ENCODE results near the gene FKBP9. TPM values are rescaled to one million over a fixed set of nuclear protein-coding genes. Genes with fewer than 3 reads are reported as not detected.
"Not testable (repeated sequence)": the region's sequence is repeated elsewhere in the genome, so short reads cannot be mapped to it uniquely, and the experiment has no call there.

FKBP9 gene
- total and polyA plus RNA-seq, 2 of the 4 experiments (the other 2 are of a cell fraction) = 126 to 191 TPM

GRCh38 chr7:32979246-32979645 lies 22.0 kb downstream of the FKBP9 start:
- H3K27ac ChIP-seq (ENCODE audit: insufficient read depth, low read length); POLR2A ChIA-PET (ENCODE audit: unreplicated experiment); ATAC-seq (ENCODE audit: low read depth): not testable (repeated sequence)

More at GRCh38 chr7:32979246-32979645, 22.0 kb downstream of the FKBP9 start:
- intact Hi-C loops (cut with micrococcal nuclease); H3K14ac ChIP-seq (replicated peaks; ENCODE audit: low read depth, low read length); H3K9ac ChIP-seq (ENCODE audit: low read depth, low read length); BruUV-seq (replicated peaks); H3K4me3 ChIP-seq (ENCODE audit: insufficient read depth, low read depth, low read length); H2AK5ac ChIP-seq (ENCODE audit: low read depth, low read length); H2AK9ac ChIP-seq (replicated peaks; ENCODE audit: low read depth, low read length, poor library complexity); H3K79me1 ChIP-seq (ENCODE audit: low read depth in 1 of 2, low read length in 2 of 2); H3K56ac ChIP-seq (ENCODE audit: extremely low read depth, insufficient read depth, low read length); H3K23ac ChIP-seq (ENCODE audit: low read depth, low read length); H3K4me2 ChIP-seq (ENCODE audit: low read depth, low read length); H3K4me1 ChIP-seq (ENCODE audit: control insufficient read depth, insufficient read depth, low read length); H4K5ac ChIP-seq (ENCODE audit: low read depth, low read length); in situ Hi-C loops (cut with MboI; ENCODE audit: low sequenced_read_pairs); H2BK5ac ChIP-seq (ENCODE audit: low read depth, low read length, poor library complexity, severe bottlenecking); H3K27me3 ChIP-seq (ENCODE audit: control insufficient read depth, insufficient read depth, low read length); CTCF ChIA-PET; H3K9me1 ChIP-seq (ENCODE audit: insufficient read depth, low read length); H4K20me1 ChIP-seq (ENCODE audit: insufficient read depth, low read length); H2AFZ ChIP-seq (replicated peaks; ENCODE audit: low read length, poor library complexity); H3K9me3 ChIP-seq (ENCODE audit: control insufficient read depth, insufficient read depth, low read length); dilution Hi-C loops (cut with HindIII; ENCODE audit: low sequenced_read_pairs, unreplicated experiment); H3K18ac ChIP-seq (ENCODE audit: low read depth, low read length): not testable (repeated sequence)
- no CpG with 5 or more reads among the region's 6 CpGs for WGBS, 2 experiments (ENCODE audit: extremely low coverage in 2 of 2, insufficient read length in 1 of 2)
- peak overlapping the region; percentile 89; the same call in 1 of the 2 replicates for H2BK20ac ChIP-seq (ENCODE audit: low read depth, low read length)
- DNase-seq = peak; percentile 71
- TF ChIP-seq CEBPB (IDR thresholded peaks at IDR 0.05; ENCODE audit: low read depth, low read length) = peak; percentile 72
- H3K4ac ChIP-seq (ENCODE audit: low read depth, low read length) = peak overlapping the region; percentile 79
- peaks cover 15% of the 10 kb centered on the region for H3K36me3 ChIP-seq (ENCODE audit: control insufficient read depth, insufficient read depth, low read length)
- peak overlapping the region; percentile 61; the same call in 1 of the 2 replicates for H4K91ac ChIP-seq (ENCODE audit: insufficient read depth, low read depth, low read length)
- peak overlapping the region; percentile 77 for H2BK120ac ChIP-seq (ENCODE audit: low read depth, low read length)
- peak overlapping the region in 1 of 2 experiments; percentile 75; a peak in 1 of 4 replicates for H4K8ac ChIP-seq (ENCODE audit: low read depth in 2 of 2, low read length in 2 of 2)
- H2BK15ac ChIP-seq (ENCODE audit: low read depth, low read length) = peak overlapping the region; percentile 59; the same call in 1 of the 3 replicates
